Upper lobe of left lung (tissue), 6 donors: Measurements from ENCODE around the gene PHACTR1. TPM values are rescaled to one million over a fixed set of nuclear protein-coding genes. Genes with fewer than 3 reads are reported as not detected.
"Not testable (repeated sequence)": the region's sequence is repeated elsewhere in the genome, so short reads cannot be mapped to it uniquely, and the experiment has no call there.

Experiments
- ATAC-seq, 2 donors: fragments of 200-7000 bp; cut with Tn5 transposase; one replicate each; pipeline ENCODE4 v1.9.1; 2022; ENCODE audit warnings: mild to moderate bottlenecking in 2 of 2, moderate library complexity in 2 of 2; ENCODE audit not compliant: low FRiP score in 2 of 2
- DNase-seq, 2 donors: peaks; one replicate each; pipeline ENCODE4 v3.0.0-alpha.2; 2019 to 2020
- H3K27ac ChIP-seq, 4 donors: fragments of 200-600 bp; sonication (generic); one replicate each; pipeline ENCODE4 v1.5.1; 2016 to 2019
- H3K27me3 ChIP-seq, 4 donors: fragments of 200-600 bp; sonication (generic); one replicate each; pipeline ENCODE4 v1.5.1; 2017 to 2019
- H3K36me3 ChIP-seq, 4 donors: fragments of 200-600 bp; sonication (generic); one replicate each; pipeline ENCODE4 v1.5.1; 2016 to 2019
- H3K4me1 ChIP-seq, 4 donors: fragments of 200-600 bp; sonication (generic); one replicate each; pipeline ENCODE4 v1.5.1; 2018 to 2019
- H3K4me3 ChIP-seq, 4 donors: fragments of 200-600 bp; sonication (generic); one replicate each; pipeline ENCODE4 v1.5.1; 2017 to 2019; ENCODE audit warnings: mild to moderate bottlenecking in 2 of 4, moderate library complexity in 1 of 4
- H3K9me3 ChIP-seq, 4 donors: fragments of 200-600 bp; sonication (generic); one replicate each; pipeline ENCODE4 v1.5.1; 2018 to 2019
- EP300 ChIP-seq, 4 donors: sonication (generic); formaldehyde crosslinking; IDR thresholded peaks; one replicate each; pipeline ENCODE4 v1.5.1; 2017; ENCODE audit warnings: antibody characterized with exemption in 4 of 4, control low read depth in 2 of 4
- POLR2A ChIP-seq, 4 donors: fragments of 450-650 bp; IDR thresholded peaks; one replicate each; pipeline ENCODE4 v1.5.1; 2016 to 2017; ENCODE audit warnings: antibody characterized with exemption in 4 of 4, mild to moderate bottlenecking in 2 of 4
- POLR2AphosphoS5 ChIP-seq, 2 donors: sonication (generic); formaldehyde crosslinking; IDR thresholded peaks; one replicate each; pipeline ENCODE4 v1.5.1; 2017; ENCODE audit warnings: antibody characterized with exemption in 2 of 2
- WGBS, 2 donors: methylation state at CpG; one replicate each; pipeline ENCODE4 v1.1.5; 2017 to 2018; 5-methylcytosine and 5-hydroxymethylcytosine counted together
- total RNA-seq, 6 donors: library from RNA; depleted of rRNA in 4 of 6; stranded (reverse); fragments of >200 nt in 4 of 6; gene quantifications; one replicate each; pipeline versions ENCODE4 v1.1.0 to v1.2.1, GENCODE V29; 2016 to 2021
- TF ChIP-seq, protein P1 (sequence below), 6 experiments: fragments of 450-650 bp in 4 of 6; fragments of 200-600 bp in 2 of 6; sonication (generic) in 2 of 6; IDR thresholded peaks; one replicate each; pipeline ENCODE4 v1.5.1; 2016 to 2019; ENCODE audit warnings: antibody characterized with exemption in 6 of 6
- donor health status: DM: no; HTN: no; CAD: no; lungs with moderate emphysema.
- donor health status: DM: no; HTN: yes; CAD: no; lungs with severe emphysema.

Gene PHACTR1
- total RNA-seq, 6 donors from 2014 or later, result 63.2 to 121 (median 90.9) TPM

DNA sequence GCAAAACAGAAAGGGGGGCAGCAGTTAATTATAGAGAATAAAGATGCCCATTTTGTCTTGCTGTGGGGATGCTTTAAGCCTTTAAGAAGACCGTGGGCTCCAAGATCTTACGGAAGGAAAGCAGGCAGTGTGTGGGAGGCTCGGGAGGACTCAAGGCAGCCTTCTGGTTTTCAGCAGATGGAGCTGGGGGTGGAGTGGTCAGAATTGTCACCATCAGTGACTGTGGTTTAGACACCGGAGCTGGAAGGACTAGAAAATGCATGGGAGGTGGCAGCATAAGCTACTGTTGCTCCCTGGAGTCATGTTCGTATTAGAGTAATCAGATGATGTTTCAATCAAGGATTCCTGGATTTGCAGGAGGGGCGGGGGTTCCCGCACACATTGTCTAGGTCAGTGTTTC lies 3.7 kb downstream of the PHACTR1 start:
- Histone ChIP-seq H3K27me3 (no peaks in the 10 kb centered on the region), H3K4me3 (no peak overlapping the region), H3K9me3 (no peaks in the 10 kb centered on the region), H3K36me3 (no peaks in the 10 kb centered on the region), H3K4me1 (peaks cover 0 to 8% (median 2%) of the 10 kb centered on the region in 4 donors), H3K27ac (no peak overlapping the region)
- WGBS, 2 donors, result 85 to 90% methylated on average over 7 of the region's 7 CpGs
- no peak for TF ChIP-seq POLR2AphosphoS5 (IDR thresholded peaks at IDR 0.05)
- ATAC-seq (no peak), DNase-seq (no peak)

DNA sequence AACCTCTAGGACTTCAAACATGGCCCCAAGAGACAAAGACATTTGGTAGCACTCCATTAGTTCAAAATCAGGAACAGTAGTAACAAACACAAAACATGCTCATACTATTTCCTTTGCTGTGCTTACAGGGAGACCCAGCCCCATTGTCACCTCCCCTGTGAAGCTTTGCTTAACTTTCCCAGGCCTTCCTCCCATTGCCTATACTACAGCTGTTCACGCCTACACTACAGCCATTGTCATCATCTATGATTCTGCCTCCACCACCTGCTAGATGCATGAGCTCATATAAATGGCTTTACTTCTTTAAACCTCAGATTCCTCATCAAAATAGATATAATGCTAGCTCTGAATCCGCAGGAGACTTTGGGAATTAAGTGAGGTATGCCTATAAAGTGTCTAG lies 8.7 kb downstream of the PHACTR1 start:
- ATAC-seq (no peak), DNase-seq (no peak)
- H3K4me3 ChIP-seq, result no peak overlapping the region
- 80 to 82% methylated on average over 2 of the region's 2 CpGs for WGBS, 2 donors
- H3K9me3 ChIP-seq, result no peaks in the 10 kb centered on the region
- H3K27ac ChIP-seq, result no peak overlapping the region
- H3K36me3 ChIP-seq, result no peaks in the 10 kb centered on the region
- TF ChIP-seq, protein P1, sequence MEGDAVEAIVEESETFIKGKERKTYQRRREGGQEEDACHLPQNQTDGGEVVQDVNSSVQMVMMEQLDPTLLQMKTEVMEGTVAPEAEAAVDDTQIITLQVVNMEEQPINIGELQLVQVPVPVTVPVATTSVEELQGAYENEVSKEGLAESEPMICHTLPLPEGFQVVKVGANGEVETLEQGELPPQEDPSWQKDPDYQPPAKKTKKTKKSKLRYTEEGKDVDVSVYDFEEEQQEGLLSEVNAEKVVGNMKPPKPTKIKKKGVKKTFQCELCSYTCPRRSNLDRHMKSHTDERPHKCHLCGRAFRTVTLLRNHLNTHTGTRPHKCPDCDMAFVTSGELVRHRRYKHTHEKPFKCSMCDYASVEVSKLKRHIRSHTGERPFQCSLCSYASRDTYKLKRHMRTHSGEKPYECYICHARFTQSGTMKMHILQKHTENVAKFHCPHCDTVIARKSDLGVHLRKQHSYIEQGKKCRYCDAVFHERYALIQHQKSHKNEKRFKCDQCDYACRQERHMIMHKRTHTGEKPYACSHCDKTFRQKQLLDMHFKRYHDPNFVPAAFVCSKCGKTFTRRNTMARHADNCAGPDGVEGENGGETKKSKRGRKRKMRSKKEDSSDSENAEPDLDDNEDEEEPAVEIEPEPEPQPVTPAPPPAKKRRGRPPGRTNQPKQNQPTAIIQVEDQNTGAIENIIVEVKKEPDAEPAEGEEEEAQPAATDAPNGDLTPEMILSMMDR (IDR thresholded peaks at IDR 0.05), result no peak
- TF ChIP-seq EP300 (IDR thresholded peaks at IDR 0.05), result no peak
- no peak for TF ChIP-seq POLR2A (IDR thresholded peaks at IDR 0.05)
- no peak for TF ChIP-seq POLR2AphosphoS5 (IDR thresholded peaks at IDR 0.05)
- no peaks in the 10 kb centered on the region for H3K4me1 ChIP-seq
- H3K27me3 ChIP-seq, result no peaks in the 10 kb centered on the region

DNA sequence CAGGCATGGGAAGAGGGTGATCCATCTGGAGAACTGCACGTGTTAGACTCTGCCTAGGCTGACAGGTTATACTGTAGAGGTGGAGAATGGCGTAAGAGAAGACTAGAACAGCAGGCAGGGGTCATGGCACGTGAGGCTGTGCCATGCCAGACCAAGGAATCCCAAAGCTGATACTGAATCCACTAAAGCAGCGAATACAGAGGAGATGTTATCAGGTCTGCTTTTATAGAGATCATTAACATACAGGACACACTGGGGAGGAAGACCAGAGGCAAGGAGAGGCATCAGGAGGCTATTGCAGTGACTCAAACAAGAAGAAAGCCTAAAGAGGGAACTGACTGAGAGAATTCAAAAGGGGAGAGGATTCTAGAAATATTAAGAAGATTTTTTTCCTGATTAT lies 12.9 kb downstream of the PHACTR1 start:
- no peak for ATAC-seq
- no peaks in the 10 kb centered on the region for H3K27me3 ChIP-seq
- no peak for TF ChIP-seq POLR2AphosphoS5 (IDR thresholded peaks at IDR 0.05)
- TF ChIP-seq POLR2A (IDR thresholded peaks at IDR 0.05), result no peak
- no peak for TF ChIP-seq EP300 (IDR thresholded peaks at IDR 0.05)
- TF ChIP-seq, protein P1 (IDR thresholded peaks at IDR 0.05), result no peak

DNA sequence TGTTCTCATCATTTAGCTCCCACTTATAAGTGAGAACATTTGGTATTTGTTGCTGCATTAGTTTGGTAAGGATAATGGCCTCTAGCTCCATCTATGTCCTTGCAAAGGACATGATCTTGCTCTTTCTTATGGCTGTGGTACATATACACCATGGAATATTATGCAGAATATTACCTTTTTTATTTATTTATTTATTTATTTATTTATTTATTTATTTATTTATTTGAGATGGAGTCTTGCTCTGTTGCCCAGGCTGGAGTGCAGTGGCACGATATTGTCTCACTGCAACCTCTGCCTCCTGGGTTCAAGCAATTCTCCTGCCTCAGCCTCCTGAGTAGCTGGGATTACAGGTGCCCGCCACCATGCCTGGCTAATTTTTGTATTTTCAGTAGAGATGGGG lies 14.2 kb downstream of the PHACTR1 start:
- not testable (repeated sequence) for H3K27me3 ChIP-seq, H3K36me3 ChIP-seq, H3K9me3 ChIP-seq, H3K4me1 ChIP-seq, H3K27ac ChIP-seq, H3K4me3 ChIP-seq, ATAC-seq, DNase-seq
- 84 to 90% methylated on average over 2 of the region's 2 CpGs for WGBS, 2 donors

More for the DNA sequence above, 12.9 kb downstream of the PHACTR1 start:
- no peak for DNase-seq
- Histone ChIP-seq H3K9me3 (no peaks in the 10 kb centered on the region), H3K27ac (no peak overlapping the region), H3K36me3 (no peaks in the 10 kb centered on the region), H3K4me3 (no peak overlapping the region), H3K4me1 (no peaks in the 10 kb centered on the region)
- 59 to 63% methylated on average over 4 of the region's 4 CpGs for WGBS, 2 donors

DNA sequence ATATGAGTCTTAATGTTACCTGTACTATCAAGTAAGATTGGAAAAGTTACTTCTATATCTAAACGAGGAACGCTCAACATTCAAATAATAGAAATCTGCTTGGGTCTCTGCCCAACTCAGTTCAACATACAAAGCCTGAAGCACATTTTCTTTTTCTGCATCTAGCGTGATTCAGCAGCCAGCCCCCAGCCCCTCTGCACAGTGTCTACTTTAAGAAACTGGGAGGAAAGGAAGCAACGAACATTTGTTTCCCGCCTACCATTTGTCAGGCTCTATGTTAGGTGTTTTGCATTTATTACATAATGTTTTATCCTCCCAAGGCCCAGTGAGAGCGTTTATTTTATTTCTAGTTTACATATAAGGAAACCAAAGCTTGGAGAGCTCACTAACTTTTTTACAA lies 17.3 kb downstream of the PHACTR1 start:
- DNase-seq, result no peak
- Histone ChIP-seq H3K9me3 (no peaks in the 10 kb centered on the region), H3K4me3 (no peak overlapping the region), H3K4me1 (no peaks in the 10 kb centered on the region), H3K27ac (no peak overlapping the region), H3K27me3 (no peaks in the 10 kb centered on the region), H3K36me3 (no peaks in the 10 kb centered on the region)
- 66 to 71% methylated on average over 6 of the region's 6 CpGs for WGBS, 2 donors
- ATAC-seq, result no peak
- no peak for TF ChIP-seq POLR2AphosphoS5 (IDR thresholded peaks at IDR 0.05)
- TF ChIP-seq, protein P1 (IDR thresholded peaks at IDR 0.05), result no peak
- no peak for TF ChIP-seq EP300 (IDR thresholded peaks at IDR 0.05)
- no peak for TF ChIP-seq POLR2A (IDR thresholded peaks at IDR 0.05)

DNA sequence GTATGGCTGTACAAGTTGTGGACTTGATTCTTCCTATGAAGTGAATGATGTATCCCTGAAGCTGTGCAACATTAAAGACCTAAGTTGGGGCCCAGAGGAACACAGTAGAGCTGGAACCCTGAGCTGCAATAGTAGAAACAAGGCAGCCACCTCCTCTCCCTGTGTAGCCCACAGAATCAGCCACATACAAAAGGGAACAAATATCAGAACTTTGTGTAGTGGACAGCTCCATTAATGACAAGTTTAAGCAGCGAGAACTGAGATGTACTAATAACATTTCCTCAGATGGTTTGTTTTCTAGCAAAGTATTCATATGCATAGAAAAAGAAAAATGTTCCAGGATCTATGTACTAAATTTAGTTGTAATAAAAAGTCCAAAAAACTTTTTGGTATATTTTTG lies 19.2 kb downstream of the PHACTR1 start:
- H3K36me3 ChIP-seq, result no peaks in the 10 kb centered on the region
- ATAC-seq, result no peak
- no peaks in the 10 kb centered on the region for H3K9me3 ChIP-seq
- no peaks in the 10 kb centered on the region for H3K4me1 ChIP-seq
- no peak overlapping the region for H3K4me3 ChIP-seq
- no peaks in the 10 kb centered on the region for H3K27me3 ChIP-seq
- DNase-seq, result no peak
- TF ChIP-seq, protein P1 (IDR thresholded peaks at IDR 0.05), result no peak
- TF ChIP-seq POLR2A (IDR thresholded peaks at IDR 0.05) (no peak), EP300 (IDR thresholded peaks at IDR 0.05) (no peak), POLR2AphosphoS5 (IDR thresholded peaks at IDR 0.05) (no peak)
- no peak overlapping the region for H3K27ac ChIP-seq
- WGBS, 2 donors, result 37 to 42% methylated on average over 1 of the region's 1 CpG
